NOMO-1 (cell line): ENCODE measurements around the gene VPS45.
"Not testable (repeated sequence)": the region's sequence is repeated elsewhere in the genome, so short reads cannot be mapped to it uniquely, and the experiment has no call there.

Experiments
- DNase-seq, 2 experiments: peaks; one replicate each; lab custom pipeline; 2025; ENCODE audit not compliant: unreplicated experiment in 2 of 2; lab: John Stamatoyannopoulos, UW

VPS45 gene

DNA sequence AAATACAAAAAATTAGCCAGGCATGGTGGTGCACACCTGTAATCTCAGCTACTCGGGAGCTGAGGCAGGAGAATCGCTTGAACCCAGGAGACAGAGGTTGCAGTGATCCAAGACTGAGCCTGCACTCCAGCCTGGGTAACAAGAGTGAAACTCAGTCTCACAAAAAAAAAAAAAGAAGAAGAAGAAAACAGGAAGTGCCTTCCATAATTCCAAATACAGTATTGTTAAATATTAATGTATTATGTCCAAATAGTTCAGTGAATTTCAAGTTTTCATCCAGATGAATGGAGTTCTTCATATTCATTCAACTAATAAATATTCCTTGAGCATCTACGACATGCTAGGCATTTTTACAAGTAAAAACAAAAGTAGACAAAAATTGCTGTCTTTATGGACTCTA is 115.5 kb downstream of the VPS45 start:
- DNase-seq, result peak in 1 of 2 experiments; percentile 43

DNA sequence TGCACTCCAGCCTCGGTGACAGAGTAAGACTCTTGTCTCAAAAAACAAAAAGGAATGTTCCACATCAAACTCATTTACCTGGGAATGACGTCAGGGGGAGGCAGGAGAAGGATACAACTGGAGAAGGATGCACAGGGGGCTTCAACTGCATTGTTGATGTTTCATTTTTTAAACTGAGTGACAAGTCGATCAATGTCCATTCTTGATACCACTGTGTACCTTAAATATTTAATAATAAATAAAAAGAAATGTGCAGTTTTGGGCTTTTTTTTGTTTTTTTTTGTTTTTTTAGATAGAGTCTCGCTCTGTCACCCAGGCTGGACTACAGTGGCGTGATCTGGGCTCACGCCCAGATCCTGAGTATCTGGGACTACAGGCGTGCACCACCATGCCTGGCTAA is 117.9 kb downstream of the VPS45 start:
- no peak for DNase-seq

DNA sequence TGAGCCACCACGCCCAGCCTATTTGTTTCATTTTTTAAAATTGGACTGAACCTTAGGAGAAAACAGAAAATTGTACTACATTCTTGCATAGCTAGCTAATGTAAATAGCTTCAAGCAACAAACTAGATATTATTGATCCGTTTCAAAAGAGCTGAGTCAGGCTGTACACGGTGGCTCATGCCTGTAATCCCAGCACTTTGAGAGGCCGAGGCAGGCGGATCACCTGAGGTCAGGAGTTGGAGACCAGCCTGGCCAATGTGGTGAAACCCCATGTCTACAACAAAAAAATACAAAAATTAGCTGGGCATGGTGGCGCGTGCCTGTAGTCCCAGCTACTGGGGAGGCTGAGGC is 118.8 kb downstream of the VPS45 start:
- not testable (repeated sequence) for DNase-seq

DNA sequence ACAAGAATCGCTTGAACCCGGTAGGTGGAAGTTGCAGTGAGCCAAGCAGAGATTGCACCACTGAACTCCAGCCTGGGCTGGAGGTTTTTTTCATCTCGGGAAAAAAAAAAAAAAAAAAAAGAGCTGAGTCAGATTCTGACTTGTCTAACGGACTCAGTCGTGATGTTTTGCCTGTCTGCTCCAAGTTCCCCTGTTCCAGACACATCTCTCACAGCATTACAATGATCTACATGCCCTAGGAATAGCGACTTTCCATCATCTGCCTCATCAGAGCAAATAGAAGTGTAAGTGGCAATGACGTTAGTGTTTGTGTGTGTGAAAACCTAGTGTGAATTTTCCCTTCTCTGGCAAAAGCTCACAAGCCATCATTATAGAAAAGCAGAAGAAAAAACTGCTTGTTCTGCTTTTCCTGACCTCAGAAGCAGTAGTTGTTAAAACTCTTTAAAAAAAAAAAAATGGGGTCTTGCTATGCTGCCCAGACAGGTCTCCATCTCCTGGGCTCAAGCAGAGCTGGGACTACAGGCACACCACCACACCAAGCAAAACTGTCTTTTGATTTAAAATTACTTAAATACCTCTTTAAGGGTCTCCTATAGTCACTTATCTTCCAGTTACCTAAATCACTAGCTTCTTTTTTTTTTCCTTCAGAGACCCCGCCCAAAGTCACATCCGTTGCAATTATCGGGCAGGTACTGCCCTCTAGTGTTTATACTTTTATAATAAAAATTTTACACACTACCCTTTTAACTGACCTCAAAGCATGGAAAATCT is 119.4 kb downstream of the VPS45 start:
- DNase-seq, result peak; percentile 60 to 91

DNA sequence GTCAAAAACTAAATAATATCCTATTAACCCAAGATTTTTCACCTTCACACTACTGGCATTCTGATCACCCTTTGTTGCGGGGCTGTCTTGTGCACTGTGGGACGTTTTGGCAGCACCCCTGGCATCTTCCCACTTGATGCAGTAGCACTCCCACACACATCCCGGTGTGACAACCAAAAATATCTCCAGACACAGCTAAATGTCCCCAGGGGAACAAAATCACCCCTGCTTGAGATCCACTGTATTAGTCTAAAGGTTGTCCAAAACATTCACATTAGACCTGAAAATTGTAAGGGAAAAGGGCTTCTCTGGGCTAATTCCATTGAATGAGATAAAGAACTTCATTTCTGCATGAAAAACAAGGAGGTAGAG is 120.0 kb downstream of the VPS45 start:
- no peak for DNase-seq

DNA sequence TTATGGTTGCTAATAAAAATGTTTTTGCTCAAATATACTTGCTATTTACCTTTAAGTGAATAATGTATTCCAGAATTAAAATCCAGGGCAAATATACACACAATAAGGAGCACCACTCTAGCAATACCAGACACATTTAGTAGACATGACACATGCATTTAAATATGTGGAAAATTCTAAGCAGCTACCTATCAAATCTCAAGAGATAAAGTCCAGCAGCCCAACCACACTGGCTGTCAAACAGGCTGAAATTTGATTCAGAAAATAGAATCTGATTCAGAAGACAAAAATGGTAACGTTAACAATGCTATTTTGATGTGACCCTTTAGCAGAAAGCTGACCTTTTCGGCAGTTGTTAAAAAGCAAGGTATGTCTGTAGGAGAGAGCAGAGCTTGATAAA is 124.4 kb downstream of the VPS45 start:
- DNase-seq, result no peak

DNA sequence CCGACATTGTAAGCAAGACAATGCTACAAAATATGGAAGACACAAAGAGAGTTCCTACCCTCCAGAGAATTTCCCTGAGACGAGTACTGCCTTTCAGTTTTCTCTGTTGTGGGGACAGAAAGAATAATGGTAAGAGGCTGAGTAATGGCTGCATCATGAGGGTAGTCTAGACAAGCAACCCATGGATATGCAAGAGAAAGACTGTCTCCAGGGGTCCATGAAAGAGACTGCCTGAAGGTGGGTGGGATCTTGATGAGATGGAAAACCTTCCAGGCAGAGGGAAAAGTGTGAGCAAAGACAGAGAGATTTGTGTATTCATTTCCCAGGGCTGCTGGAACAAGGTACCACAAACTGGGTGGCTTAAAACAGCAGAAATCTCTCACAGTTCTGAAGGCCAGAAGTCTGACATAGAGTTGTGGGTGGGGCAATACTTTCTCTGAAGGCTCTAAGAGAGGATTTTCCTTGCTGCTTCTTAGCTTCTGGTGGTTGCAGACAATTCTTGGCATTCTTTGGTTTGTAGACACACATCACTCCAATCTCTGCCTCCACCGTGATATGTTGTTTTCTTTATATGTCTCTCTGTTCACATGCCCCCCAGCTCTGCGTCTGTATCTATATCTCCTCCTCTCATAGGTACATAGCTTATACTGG is 126.9 kb downstream of the VPS45 start:
- no peak for DNase-seq
